Stimulated activated CD4-positive, alpha-beta T cell treated with anti-CD3 and anti-CD28 coated beads, Interleukin-2, amount 100 ng/mL, for 4 hours (primary cell): ENCODE data around the gene SCD.

Experiments
- DNase-seq: peaks from one replicate; pipeline ENCODE4 v3.0.0-alpha.2; 2020; ENCODE audit warnings: low read depth

The SCD gene

DNA sequence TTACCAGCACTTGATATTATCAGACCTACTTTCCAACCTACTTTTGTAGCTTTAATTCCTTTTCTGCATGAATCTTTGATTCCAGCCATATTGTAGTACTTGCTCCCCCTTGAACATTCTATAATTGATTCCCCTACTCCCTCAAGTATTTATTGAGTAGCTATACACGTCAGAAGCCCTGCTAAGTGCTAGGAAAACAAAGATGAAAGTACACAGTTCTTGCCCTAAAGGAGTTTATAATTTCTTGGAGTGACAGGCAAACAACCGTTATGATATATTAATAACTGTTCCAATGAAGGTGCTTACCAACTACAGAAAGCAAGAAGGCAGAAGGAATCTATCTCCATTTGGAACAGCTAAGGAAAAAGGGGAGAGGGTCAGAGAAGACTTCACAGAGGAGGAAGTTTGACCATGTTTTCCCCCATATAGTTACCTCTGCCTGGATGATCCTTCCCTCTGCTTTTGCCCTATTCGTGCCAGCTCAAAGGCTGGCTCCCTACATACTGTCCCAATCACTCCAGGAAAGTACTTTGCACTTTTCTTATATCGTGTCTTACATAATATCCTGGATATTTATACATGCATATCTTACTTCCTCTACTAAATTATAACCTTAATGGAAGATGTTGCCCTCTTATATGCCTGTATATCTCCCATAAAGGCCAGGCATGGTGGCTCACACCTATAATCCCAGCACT lies 54.7 kb downstream of the SCD start:
- DNase-seq, result no peak

DNA sequence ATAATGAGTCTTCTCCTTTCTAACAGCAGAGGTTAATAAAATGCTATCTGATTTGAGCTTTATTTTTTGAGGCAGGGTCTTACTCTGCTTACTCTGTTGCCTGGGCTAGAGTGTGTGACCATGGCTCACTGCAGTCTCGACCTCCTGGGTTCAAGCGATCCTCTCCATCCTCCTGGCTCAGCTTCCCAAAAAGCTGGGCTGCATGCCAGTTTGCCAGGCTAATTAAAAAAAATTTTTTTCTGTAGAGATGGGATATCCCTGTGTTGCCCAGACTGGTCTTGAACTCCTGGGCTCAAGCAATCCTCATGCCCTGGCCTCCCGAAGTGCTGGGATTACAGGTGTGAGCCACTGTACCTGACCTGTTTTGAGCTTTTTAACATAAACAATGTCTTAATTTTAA lies 56.7 kb downstream of the SCD start:
- no peak for DNase-seq

DNA sequence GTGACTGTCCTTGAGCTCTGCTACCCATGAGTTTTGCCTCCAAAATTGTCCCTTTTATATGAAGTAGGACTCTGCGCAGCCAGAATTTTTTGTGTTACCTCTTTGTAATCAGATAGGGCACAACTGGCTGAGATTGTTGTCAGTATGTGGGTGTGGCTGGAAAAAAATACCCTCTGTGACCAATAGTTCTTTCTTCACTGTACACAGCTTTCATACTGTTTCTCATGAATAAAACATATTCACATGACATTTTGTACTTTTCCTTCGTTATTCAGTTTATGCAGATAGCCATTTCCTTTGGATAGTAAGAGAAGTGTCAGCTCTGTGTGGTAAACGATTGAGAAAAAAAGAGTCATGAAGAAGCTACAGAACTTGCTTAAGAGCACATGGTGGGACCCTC lies 66.1 kb downstream of the SCD start:
- DNase-seq, result no peak
